Esophagus squamous epithelium (tissue), 5 donors: Measurements from ENCODE around the gene USP37. TPM values are rescaled to one million over a fixed set of nuclear protein-coding genes. Genes with fewer than 3 reads are reported as not detected.

Experiments used
- DNase-seq: peaks from one replicate; lab custom pipeline; 2025; lab: John Stamatoyannopoulos, UW
- H3K27ac ChIP-seq, 4 donors: fragments of 200-600 bp; sonication (generic); one replicate each; pipeline ENCODE4 v1.5.1; 2016 to 2019; ENCODE audit warnings: mild to moderate bottlenecking in 1 of 4
- H3K27me3 ChIP-seq, 4 donors: fragments of 200-600 bp; sonication (generic); 1 replicate in 3 of 4; 2 replicates in 1 of 4; pipeline versions ENCODE4 v1.5.1 to v1.6.0; 2017 to 2021; ENCODE audit warnings: antibody characterized with exemption in 1 of 4
- H3K36me3 ChIP-seq, 3 donors: fragments of 200-600 bp; sonication (generic); one replicate each; pipeline ENCODE4 v1.5.1; 2016 to 2019
- H3K4me1 ChIP-seq, 3 donors: fragments of 200-600 bp; sonication (generic); one replicate each; pipeline ENCODE4 v1.5.1; 2017 to 2019
- H3K4me3 ChIP-seq, 4 donors: fragments of 200-600 bp; sonication (generic); 1 replicate in 3 of 4; 2 replicates in 1 of 4; pipeline ENCODE4 v1.5.1; 2016 to 2019; ENCODE audit warnings: mild to moderate bottlenecking in 2 of 4, moderate library complexity in 1 of 4
- H3K9me3 ChIP-seq, 3 donors: fragments of 200-600 bp; sonication (generic); one replicate each; pipeline ENCODE4 v1.5.1; 2016 to 2019
- CTCF ChIP-seq, 6 experiments: fragments of 450-650 bp in 4 of 6; fragments of 200-600 bp in 2 of 6; sonication (generic) in 2 of 6; IDR thresholded peaks; one replicate each; pipeline ENCODE4 v1.5.1; 2016 to 2019; ENCODE audit warnings: antibody characterized with exemption in 6 of 6, mild to moderate bottlenecking in 4 of 6, moderate library complexity in 4 of 6
- POLR2A ChIP-seq, 4 donors: fragments of 450-650 bp; IDR thresholded peaks; one replicate each; pipeline ENCODE4 v1.6.1; 2017; ENCODE audit warnings: antibody characterized with exemption in 4 of 4, mild to moderate bottlenecking in 4 of 4, moderate library complexity in 3 of 4
- WGBS, 2 donors: methylation state at CpG; one replicate each; pipeline ENCODE4 v1.1.5; 2018; 5-methylcytosine and 5-hydroxymethylcytosine counted together
- intact Hi-C: fragments of 100-400 bp; cut with DNase I; formaldehyde crosslinking; loops from one replicate; pipeline ENCODE4 v1.15.0; 2022
- total RNA-seq, 4 donors: library from RNA; depleted of rRNA; stranded (reverse); fragments of >200 nt; gene quantifications; one replicate each; pipeline ENCODE4 v1.1.0, GENCODE V29; 2016
- donor health status: DM: yes; HTN: yes; CAD: no.

Gene USP37
- total RNA-seq, 4 donors from 2014 or later, result 6.0 to 10.9 (median 7.8) TPM

- Histone ChIP-seq H3K9me3 (no peaks in the 10 kb centered on the region), H3K27me3 (no peaks in the 10 kb centered on the region), H3K27ac (no peak overlapping the region), H3K4me3 (no peak overlapping the region), H3K36me3 (peaks cover 0 to 90% (median 21%) of the 10 kb centered on the region in 3 donors), H3K4me1 (no peaks in the 10 kb centered on the region)
- intact Hi-C loops, result no loop called here
- TF ChIP-seq CTCF (IDR thresholded peaks at IDR 0.05) (no peak), POLR2A (IDR thresholded peaks at IDR 0.05) (no peak)
- DNase-seq, result no peak
- WGBS, 2 donors, result 87 to 93% methylated on average over 1 of the region's 1 CpG
Measured at GRCh38 chr2:218523651-218524050, 44.5 kb downstream of the USP37 start.

- no peaks in the 10 kb centered on the region for H3K4me1 ChIP-seq
- DNase-seq, result no peak
- peaks cover 0 to 61% (median 0%) of the 10 kb centered on the region in 3 donors for H3K36me3 ChIP-seq
- H3K9me3 ChIP-seq, result no peaks in the 10 kb centered on the region
- H3K4me3 ChIP-seq, result no peak overlapping the region
- intact Hi-C loops, result no loop called here
- 100% methylated on average over 1 of the region's 1 CpG for WGBS, 2 donors
- TF ChIP-seq CTCF (IDR thresholded peaks at IDR 0.05), result no peak
- no peak for TF ChIP-seq POLR2A (IDR thresholded peaks at IDR 0.05)
- H3K27me3 ChIP-seq, result no peaks in the 10 kb centered on the region
- H3K27ac ChIP-seq, result no peak overlapping the region
Measured at GRCh38 chr2:218518876-218519275, 49.3 kb downstream of the USP37 start.

GRCh38 chr2:218517434-218518206 lies 50.5 kb downstream of the USP37 start:
- no peaks in the 10 kb centered on the region for H3K9me3 ChIP-seq
- H3K36me3 ChIP-seq, result peaks cover 0 to 50% (median 0%) of the 10 kb centered on the region in 3 donors
- no peaks in the 10 kb centered on the region for H3K4me1 ChIP-seq
- TF ChIP-seq CTCF (IDR thresholded peaks at IDR 0.05), result no peak
- no peaks in the 10 kb centered on the region for H3K27me3 ChIP-seq
- DNase-seq, result no peak
- H3K27ac ChIP-seq, result no peak overlapping the region
- WGBS, 2 donors, result 64 to 80% methylated on average over 5 of the region's 5 CpGs
- intact Hi-C loops, result no loop called here
- H3K4me3 ChIP-seq, result no peak overlapping the region

- H3K36me3 ChIP-seq, result peaks cover 0 to 42% (median 0%) of the 10 kb centered on the region in 3 donors
- intact Hi-C loops, result no loop called here
- H3K4me3 ChIP-seq, result no peak overlapping the region
- no peaks in the 10 kb centered on the region for H3K27me3 ChIP-seq
- 69 to 89% methylated on average over 1 of the region's 1 CpG for WGBS, 2 donors
- no peaks in the 10 kb centered on the region for H3K4me1 ChIP-seq
- H3K9me3 ChIP-seq, result no peaks in the 10 kb centered on the region
- no peak for DNase-seq
- peak in 2 of 6 experiments; percentile 29 to 46 for TF ChIP-seq CTCF (IDR thresholded peaks at IDR 0.05)
- TF ChIP-seq POLR2A (IDR thresholded peaks at IDR 0.05), result no peak
- H3K27ac ChIP-seq, result no peak overlapping the region
Measured at GRCh38 chr2:218516614-218517013, 51.5 kb downstream of the USP37 start.

- no peak for DNase-seq
- Histone ChIP-seq H3K9me3 (no peaks in the 10 kb centered on the region), H3K4me3 (no peak overlapping the region), H3K36me3 (peaks cover 0 to 30% (median 0%) of the 10 kb centered on the region in 3 donors), H3K27me3 (no peaks in the 10 kb centered on the region), H3K4me1 (no peaks in the 10 kb centered on the region), H3K27ac (no peak overlapping the region)
- WGBS, 2 donors, result 88 to 96% methylated on average over 5 of the region's 5 CpGs
- intact Hi-C loops, result no loop called here
- TF ChIP-seq CTCF (IDR thresholded peaks at IDR 0.05), result no peak
- no peak for TF ChIP-seq POLR2A (IDR thresholded peaks at IDR 0.05)
Measured at GRCh38 chr2:218513676-218514075, 54.5 kb downstream of the USP37 start.
